Ovary (tissue), 3 donors: ENCODE measurements around the gene C8B.

Experiments
- CTCF ChIP-seq, 3 donors: fragments of 450-650 bp in 2 of 3; fragments of 200-600 bp in 1 of 3; IDR thresholded peaks; one replicate each; pipeline versions ENCODE4 v1.5.1 to v1.8.0; 2016 to 2022; ENCODE audit warnings: antibody characterized with exemption in 3 of 3, mild to moderate bottlenecking in 1 of 3
- POLR2A ChIP-seq: fragments of 450-650 bp; IDR thresholded peaks from one replicate; pipeline ENCODE4 v1.6.1; 2017; ENCODE audit warnings: antibody characterized with exemption, mild to moderate bottlenecking, moderate library complexity
- donor health status: DM: no; HTN: no; CAD: no.

DNA sequence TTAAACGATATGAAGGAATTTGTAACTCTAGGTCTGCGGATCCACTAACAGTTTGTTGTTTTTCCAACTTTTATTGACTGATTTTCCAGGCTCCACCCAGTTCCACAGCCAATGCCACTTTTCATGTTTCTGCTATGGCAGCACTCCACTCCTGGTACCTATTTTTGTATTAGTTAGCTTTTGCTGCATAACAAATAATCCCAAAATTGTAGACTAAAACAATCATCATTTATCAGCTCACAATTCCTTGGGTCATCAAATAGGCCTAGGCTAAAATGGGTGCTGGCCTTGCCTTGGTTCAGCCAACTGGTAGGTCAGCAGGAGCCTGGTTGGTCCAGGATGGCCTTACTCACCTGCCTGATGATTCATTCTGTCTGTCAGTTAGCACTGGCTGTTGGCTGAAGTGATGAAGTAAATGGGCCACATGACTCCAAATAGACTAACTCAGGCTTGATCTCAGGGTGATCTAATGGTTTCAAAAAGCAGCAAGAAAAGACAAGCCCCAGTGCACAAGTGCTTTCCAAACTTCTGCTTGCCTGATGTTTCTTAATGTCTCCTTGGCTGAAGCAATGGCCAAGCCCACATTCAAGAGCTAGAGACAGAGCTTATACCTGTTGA lies 3.2 kb upstream of the C8B start:
- TF ChIP-seq POLR2A (no peak), CTCF (IDR thresholded peaks at IDR 0.05) (no peak)
